Measurements from ENCODE around the gene STK24.

DNA sequence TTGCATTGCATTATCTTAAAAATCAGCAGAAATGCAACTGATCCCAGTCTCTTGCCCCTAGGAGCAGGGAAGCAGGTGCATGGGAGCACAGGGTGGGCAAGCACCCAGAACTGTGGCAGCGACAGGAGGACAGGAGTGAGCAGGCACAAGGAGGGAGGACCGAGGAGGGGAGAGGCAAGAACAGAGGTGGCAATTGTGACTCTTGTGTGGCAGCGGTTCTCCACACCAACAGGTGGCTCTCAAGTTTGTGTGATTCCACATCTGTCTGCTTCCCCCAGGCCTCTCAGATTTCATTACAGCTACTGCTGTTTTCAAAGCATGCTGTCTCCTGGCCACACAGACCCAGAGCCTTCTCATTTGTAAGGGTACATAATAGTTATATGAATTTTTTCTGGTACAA lies 108.5 kb downstream of the STK24 start:
- TF ChIP-seq, protein P1, sequence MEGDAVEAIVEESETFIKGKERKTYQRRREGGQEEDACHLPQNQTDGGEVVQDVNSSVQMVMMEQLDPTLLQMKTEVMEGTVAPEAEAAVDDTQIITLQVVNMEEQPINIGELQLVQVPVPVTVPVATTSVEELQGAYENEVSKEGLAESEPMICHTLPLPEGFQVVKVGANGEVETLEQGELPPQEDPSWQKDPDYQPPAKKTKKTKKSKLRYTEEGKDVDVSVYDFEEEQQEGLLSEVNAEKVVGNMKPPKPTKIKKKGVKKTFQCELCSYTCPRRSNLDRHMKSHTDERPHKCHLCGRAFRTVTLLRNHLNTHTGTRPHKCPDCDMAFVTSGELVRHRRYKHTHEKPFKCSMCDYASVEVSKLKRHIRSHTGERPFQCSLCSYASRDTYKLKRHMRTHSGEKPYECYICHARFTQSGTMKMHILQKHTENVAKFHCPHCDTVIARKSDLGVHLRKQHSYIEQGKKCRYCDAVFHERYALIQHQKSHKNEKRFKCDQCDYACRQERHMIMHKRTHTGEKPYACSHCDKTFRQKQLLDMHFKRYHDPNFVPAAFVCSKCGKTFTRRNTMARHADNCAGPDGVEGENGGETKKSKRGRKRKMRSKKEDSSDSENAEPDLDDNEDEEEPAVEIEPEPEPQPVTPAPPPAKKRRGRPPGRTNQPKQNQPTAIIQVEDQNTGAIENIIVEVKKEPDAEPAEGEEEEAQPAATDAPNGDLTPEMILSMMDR (conservative IDR thresholded peaks at IDR 0.05; ENCODE audit: low read length), result no peak
- TF ChIP-seq EZH2phosphoT487 (IDR thresholded peaks at IDR 0.05; ENCODE audit: borderline replicate concordance, low read depth, low read length), result no peak

All from OCI-LY7 (cell line).